HG03565 (cell line): Measurements from ENCODE around the gene HPCA.

ENCODE experiments used
- ATAC-seq: cut with Tn5 transposase; IDR thresholded peaks from one replicate; pipeline ENCODE4 v1.9.1; 2021; ENCODE audit warnings: mild to moderate bottlenecking, moderate library complexity; ENCODE audit not compliant: unreplicated experiment

The HPCA gene

DNA sequence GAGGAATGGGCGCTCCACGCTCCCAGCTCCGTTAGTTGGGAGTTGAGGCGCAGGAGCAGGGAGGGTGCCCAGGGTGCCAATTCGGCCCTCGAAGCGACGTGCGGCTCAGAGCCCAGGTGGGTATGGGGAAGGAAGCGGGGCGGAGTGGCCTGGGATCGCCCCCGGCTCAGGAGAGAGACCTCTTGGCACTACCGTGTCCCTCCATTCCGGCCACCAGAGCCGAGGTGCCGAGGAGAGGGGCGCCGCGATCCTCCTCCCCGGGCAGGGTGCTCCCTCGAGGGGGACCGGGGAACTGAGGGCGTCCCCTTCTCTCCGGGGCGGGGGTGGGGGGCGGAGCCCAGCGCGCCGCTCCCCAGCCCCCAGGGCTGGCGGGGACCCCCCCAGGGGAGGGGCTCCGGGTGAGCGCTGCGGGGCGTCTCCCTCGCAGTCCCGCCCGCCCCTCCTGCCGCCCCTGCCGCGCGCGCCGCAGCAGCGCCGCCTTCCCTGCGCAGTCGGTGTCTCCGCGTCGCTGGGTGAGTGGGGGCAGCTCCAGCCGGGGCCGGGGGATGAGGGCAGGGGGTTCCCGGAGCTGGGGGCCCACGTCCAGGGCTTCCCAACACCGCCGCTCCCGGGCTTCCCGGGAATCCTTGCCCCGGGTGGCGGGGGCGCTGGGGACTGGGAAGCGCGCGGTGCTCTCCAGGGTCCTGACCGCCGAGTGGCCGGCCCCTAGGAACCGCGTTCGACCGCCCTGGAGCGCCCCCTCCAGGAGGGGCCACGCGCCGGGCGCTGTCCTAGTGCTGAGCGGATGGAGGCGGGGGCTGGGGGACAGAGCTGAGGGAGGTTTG is at the start of gene HPCA:
TSS of gene HPCA (plus strand) at position 488 of the 824 bp plus-strand sequence. CDS start 2,408 bp downstream, outside the sequence.
- ATAC-seq: no peak

DNA sequence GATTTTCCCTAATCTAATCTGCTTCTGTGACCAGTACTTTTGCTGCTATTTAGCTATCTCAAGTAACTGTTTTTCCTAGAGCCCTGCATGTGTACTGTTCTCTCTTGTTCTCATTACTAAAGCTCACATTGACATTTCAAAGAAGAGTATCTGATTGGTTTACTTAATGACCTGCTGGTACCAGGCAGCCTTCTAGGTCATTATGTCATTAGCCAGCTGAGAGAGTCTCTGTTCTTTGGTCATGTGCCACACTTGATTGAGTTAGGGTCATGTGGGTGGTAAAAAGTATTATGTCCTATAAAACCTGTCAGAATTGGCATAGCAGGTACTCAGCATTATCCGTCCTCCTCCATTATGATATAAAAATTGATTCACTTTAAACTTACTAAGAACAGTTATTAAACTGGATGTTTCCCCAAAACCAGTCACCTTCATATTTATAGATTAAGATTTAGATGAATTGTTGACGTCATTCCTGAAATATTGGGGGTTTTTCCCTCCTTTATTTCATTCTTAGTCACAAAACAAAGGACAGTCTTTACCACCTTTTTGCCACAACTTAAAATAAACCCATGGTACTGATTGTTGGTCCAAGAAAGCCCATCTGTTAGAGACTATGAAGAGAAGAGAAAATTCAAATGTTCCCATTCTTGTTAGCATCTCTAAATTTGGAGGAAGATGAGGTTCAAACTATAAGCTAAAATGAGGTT is 37.8 kb upstream of the HPCA start:
- ATAC-seq: no peak

DNA sequence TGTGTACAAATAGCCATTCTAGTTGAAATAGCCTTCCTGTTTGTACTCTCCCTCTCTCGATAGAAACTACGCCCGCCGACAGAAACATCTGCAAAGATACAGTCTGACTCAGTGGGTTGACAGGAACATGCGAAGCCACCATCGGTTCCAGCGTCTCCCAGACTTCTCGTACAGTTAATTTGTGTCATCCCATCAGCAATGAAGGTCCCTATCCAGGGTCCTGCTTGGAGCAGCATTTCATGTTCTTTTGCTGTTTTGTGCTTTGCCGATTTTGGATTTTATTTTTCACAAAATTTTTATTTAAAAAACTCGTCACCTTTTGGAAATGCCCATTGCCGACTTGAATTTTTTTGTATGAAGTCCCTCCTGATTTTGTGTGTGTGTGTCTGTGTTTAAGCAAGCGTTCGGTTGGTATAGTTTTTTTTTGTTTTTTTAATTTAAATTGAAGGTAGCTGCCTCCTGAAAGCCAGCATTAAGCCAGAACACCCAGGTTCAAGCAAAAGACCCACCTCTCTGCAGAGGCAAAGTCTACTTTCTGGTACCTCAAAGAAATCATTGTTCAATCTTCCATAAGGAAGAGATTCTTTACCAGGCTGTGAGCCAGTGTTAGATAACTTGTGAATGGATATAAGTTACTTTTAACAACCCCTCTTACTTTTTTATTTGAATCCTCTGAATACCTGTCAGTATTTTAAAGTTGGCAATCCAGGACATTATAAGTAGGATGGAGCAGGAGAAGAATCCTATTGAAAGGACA is 30.3 kb upstream of the HPCA start:
- no peak for ATAC-seq

GRCh38 chr1:32858136-32858535 is 28.2 kb upstream of the HPCA start:
- ATAC-seq: no peak

DNA sequence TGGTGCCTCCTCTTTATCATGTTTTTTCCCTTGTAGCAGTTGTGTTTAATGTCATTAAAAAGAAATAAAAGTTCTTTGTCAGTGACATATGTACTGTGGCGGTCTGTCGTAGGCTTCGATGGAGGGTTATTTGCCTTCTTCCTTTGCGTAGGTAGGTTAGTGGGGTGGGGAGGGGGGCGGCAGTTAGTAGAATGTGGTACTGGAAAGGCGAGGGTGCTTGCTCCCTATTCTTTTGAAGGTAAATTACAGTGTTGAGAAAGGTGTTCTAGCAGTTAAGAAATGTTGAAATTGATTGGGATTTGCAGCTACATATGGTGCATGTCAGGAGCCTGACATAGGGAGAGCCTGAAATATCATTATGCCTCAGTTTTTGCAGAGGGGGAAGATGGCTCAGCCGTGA is 27.5 kb upstream of the HPCA start:
- no peak for ATAC-seq

DNA sequence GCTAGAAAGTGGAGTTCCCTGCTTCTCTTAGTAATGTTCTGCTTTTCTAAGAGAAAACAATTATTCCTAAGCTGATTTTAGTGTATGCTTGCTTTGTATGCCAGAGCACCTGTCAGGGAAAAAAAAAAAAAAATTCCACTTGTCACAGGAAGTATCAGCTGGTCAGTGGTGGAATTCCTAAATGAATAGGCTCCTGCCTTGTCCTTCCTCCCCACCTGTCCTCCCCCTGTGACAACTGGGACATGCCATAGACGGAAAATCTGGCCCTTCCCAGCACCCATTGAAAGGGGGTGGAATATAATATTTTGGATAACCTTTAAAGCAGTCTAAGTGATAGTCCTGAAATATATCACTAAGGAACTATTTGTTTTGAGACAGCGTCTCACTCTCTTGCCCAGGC is 26.4 kb upstream of the HPCA start:
- no peak for ATAC-seq

DNA sequence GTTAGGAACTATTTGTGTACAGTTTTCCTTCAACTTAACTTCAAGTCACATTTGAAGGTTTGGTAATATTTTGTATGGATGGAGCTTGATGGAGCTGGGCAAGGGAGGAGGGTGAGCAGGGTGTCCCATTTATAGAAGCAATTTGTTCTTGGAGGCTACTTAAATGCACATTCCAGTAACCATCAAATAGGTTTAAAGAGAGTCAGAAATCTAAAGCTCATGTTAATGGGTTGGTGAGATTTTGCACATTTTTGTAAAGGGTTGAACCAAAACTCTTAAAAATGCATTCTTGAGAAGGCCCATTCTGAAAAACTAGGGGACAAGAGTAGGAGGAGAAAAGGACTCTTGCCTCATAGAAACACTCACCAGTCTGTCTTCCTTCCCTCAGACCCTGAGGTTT is 25.7 kb upstream of the HPCA start:
- no peak for ATAC-seq

DNA sequence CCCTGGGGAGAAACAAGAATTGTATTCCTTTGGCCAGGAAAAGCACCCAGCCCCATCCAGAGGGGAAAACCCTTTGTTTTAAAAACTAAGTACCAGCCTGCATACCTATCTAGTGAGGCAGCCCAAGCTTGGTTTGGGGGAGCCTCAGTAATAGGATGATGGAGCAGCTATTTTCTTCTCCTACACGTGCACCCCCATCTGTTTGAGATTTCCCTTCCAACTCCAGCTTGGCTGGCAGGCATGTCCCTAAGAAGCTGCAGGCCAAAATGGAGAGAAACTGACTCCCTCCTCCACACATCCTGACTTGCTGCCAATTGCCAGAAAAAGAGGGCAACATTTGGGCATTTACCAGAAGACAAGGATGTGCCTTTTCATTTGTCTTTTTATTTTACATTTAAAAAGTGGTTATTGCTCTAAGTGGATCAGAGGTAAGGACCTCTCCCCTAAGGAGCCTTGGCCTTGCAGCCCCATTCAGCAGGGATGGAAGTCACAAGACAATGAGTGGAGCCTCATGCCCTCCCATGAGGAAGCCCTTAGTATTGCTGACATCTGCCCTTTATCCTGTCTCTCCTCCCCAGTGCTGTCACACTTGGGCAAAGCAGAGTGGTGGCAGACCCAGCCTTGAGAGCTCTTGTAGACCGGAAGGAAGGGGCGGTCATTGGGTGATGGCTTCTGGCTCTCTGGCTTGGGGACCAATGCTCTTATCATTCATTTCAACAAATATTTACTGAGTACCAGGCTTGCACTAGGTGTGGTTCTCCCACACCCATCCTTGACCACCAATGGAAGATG is 24.2 kb upstream of the HPCA start:
- ATAC-seq: no peak

DNA sequence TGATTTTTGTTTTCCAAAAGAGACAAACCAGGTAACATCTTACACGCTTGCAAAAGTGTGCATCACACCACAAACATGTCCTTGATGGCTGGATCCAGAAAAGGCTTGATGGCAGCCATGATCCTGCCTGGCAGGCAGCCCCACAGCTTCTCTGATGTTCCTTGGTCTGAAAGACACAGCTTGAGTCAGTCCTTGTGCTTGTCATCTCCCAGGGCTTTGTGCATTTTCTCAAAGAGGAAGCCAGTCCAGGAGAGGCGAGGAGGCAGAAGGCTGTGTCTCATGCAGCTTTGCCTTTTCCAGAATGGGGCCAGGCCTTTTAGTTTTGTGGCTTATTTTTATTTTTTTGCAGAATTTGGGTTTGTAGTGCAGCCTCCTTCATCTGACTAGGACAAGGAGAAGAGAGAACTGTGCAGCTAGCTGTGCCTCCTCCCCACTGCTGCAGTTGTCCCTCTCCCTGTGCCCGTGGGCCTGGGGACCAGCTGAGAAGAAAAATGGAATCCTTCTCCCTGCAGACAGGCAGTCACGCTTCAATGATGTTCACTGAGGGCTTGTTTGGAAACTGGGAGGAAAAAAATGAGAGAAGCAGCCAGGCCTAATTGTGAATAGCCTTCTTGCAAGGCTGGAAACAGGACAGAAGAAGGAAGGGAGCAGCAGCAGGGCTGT is 22.9 kb upstream of the HPCA start:
- ATAC-seq: no peak

DNA sequence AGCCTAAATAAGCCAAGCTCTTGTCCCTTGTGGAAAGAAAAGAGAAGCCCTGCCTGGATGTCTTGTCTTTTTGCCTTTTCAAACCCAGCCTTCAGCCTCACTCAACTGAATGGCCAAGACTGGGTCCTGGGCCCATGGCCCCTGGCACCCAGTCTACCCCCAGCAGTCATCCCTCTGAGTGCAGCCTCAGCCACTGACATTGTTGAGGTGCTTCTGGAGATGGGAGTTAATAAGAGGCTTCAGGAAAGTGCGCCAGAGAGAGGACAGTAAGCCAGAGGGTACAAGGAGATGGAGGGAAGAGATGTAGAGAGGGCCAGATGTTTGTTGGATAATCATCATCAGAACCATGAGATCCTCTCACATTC is 22.4 kb upstream of the HPCA start:
- ATAC-seq: no peak

GRCh38 chr1:32864375-32865019 is 21.8 kb upstream of the HPCA start:
- no peak for ATAC-seq

DNA sequence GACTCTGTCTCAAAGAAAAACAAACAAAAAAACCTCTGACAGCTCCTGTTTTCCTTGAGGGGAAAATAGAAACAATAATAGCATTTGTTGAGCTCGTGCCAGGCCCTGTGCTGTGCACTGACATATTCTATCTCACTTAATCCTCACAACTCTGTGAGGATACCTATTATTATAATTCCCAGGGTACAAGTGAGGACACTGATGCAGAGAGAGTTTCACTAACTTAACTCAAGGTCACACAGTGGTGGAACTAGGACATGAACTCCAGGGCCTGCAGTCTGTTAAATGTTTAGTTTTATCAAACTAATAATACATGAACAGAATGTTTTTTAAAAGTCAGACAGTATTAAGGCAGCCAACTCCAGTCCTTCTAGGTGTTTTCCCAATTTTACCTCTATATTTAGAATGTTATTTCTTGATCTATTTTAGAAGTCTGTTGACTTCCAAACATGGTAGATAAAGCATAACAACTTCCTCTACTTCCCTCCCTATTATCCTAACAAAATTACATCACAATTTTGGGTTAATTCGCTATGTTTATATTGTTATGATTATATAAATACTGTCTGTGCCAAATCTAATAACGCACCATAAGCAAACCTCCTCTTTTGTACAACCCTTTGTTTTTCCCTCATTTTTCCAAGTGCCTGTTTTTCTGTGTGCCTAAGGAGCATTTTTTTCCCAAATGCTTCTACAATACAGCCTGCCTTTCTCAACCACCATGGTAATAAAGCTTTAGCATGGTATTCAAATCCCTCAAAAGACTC is 20.5 kb upstream of the HPCA start:
- no peak for ATAC-seq

DNA sequence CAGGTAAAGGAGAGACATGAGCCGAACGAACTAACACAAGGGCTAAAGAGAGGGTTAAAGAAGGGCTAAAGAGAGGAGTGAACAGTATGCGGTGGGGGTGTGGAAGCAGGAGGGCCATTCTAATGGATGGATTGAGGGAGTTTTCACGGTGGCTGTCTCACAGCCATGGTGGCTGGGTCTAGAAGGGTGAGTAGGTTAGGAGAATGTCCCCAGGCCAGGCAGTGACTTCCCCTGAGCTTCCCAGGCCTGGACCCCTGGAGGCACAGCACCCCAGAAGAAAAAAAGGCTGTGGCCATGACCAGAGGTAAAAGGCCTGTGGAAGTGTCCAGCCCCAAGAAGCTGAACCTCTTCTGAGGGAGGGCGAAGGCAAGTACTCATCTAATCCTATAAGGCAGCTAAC is 19.1 kb upstream of the HPCA start:
- ATAC-seq: no peak

DNA sequence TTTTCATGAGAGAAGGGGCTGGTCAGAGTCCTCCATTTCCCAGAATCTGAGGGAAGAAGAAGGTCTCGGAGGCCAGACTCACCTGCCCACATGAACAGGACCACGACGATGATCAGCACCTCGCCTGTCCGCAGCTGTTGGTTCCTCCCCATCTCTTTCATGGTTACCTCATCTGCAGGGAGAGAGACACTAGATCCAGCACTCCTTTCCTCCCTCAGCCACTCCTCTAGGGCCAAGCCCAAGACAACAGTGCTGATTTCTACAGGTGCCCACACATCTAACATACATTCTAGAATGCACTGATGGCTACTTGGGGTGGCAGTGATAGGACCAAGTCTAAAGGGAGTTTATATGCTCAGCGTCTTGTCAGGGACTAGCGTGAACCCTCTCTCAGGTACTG is 18.6 kb upstream of the HPCA start:
- ATAC-seq: no peak

GRCh38 chr1:32868085-32868484 is 18.2 kb upstream of the HPCA start:
- ATAC-seq: no peak

- no peak for ATAC-seq
Observed at GRCh38 chr1:32868806-32869455, 17.4 kb upstream of the HPCA start.

DNA sequence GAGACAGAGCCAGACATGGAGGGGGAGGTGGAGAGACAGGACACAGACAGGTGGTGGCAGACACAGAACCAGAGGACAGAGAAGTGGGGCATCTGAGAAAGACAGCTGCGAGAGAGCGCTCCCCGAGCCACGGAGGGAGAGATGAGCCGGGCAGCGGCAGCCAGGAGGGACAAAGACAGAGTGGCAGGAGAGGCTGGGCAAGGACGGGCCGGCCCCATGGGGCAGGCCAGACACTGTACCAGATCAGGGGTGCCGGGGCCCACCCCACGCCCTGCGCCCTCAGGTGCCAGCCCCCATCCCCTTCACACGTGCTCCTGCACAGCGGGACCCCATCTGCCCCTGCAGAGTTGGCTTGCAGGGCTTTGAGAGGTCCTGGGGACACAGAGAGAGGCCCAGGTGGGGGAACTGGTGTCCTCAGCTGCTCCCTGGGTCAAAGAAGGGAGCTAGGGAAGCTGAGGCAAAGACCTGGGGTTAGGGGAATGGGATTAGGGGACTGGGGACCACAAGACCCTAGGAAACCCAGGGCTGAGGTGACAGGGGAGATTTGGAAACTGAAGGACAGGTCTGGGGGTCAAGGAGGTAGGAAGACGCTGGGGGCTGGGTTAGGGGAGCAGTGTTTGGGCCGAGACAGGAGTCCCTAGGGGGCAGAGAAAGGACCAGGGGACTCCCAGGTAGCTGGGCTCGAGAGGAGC is 16.2 kb upstream of the HPCA start:
- ATAC-seq: no peak
